ENCODE results near the gene PIGU. TPM values are rescaled to one million over a fixed set of nuclear protein-coding genes. Genes with fewer than 3 reads are reported as not detected.
A peak's percentile ranks its signal among the peaks of the same experiment; 100 is the strongest.

The PIGU gene
- total and polyA plus RNA-seq, 7 donors = 6.6 to 26.8 (median 11.1) TPM

DNA sequence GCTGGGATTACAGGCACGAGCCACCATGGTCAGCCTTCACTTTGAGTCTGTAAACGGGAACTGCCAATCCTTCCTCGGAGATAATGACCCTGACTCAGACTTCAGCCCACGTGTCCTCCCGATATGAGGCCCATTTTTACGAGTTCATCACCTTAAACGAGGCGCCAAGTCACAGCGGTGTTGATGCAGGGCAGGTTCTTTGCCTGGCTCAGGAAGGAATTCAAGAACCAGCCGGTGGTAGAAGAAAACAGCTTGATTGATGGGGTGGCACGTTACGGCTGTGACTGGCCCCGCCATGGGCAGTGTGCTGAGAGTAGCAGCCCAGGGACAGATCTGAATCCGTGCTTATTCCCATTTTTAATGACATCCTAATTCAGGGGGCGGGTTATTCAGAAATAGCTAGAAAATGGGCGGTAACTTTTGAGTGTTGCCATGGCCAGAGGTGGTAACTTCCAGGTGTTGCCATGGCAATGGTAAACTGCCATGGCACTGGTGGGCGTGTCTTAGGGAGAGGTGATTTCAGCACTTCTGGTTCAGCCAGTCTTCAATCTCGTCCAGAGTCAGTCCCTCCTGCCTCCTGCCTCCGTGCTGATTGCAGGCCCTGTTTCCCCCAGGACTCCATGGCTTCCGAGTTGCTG is 127.5 kb downstream of the PIGU start:
- no peaks in the 10 kb centered on the region for H3K9me3 ChIP-seq
- intact Hi-C loops (cut with DNase I) = no loop called here
- DNase-seq = no peak
- TF ChIP-seq POLR2A (IDR thresholded peaks at IDR 0.05) = no peak
- no peak for TF ChIP-seq POLR2AphosphoS5 (IDR thresholded peaks at IDR 0.05)
- no peak for TF ChIP-seq EP300 (IDR thresholded peaks at IDR 0.05)
- TF ChIP-seq, protein P1, sequence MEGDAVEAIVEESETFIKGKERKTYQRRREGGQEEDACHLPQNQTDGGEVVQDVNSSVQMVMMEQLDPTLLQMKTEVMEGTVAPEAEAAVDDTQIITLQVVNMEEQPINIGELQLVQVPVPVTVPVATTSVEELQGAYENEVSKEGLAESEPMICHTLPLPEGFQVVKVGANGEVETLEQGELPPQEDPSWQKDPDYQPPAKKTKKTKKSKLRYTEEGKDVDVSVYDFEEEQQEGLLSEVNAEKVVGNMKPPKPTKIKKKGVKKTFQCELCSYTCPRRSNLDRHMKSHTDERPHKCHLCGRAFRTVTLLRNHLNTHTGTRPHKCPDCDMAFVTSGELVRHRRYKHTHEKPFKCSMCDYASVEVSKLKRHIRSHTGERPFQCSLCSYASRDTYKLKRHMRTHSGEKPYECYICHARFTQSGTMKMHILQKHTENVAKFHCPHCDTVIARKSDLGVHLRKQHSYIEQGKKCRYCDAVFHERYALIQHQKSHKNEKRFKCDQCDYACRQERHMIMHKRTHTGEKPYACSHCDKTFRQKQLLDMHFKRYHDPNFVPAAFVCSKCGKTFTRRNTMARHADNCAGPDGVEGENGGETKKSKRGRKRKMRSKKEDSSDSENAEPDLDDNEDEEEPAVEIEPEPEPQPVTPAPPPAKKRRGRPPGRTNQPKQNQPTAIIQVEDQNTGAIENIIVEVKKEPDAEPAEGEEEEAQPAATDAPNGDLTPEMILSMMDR (IDR thresholded peaks at IDR 0.05) = no peak
- H3K27ac ChIP-seq = no peak overlapping the region
- WGBS, 2 donors = 55 to 58% methylated on average over 20 of the region's 20 CpGs
- no peaks in the 10 kb centered on the region for H3K27me3 ChIP-seq
- H3K4me3 ChIP-seq = no peak overlapping the region
- H3K36me3 ChIP-seq = no peaks in the 10 kb centered on the region
- peaks cover 0 to 9% (median 1%) of the 10 kb centered on the region in 4 donors for H3K4me1 ChIP-seq

DNA sequence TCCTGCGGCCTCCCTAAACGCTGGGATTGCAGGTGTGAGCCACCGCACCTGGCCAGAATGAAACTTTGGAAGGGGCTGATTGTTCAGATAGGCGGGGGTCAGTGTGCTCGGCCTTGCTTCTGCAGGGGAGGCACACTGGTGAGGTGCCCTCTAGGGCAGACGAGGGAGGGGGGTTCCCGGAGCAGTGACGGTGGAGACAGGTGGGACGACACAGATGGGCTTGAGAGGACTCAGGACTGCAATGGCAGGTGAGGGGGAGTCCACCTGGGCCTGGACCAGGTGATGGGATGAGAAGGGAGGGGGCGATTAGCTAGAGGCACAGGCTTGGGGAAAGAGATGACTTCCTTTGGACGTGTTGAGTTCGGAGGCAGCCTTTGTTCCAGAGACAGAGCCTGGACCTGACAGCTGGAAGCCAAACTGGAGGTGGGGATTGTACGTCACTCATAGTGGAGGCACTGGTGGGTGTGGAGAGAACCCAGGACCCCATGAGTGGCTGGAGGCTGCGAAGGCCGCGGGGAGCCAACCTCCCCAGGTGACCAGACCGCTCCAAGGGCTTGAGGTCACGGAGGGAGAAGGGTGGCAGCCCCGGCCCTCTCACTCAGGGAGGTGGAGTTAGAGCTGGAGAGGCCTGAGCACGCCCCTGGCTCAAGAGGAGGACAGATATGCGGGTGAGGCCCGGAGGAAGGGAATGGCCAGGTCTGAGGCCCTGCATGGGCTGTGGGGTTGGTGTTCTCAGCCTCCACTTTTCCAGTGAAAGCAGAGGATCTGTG is 128.9 kb downstream of the PIGU start:
- H3K36me3 ChIP-seq = no peaks in the 10 kb centered on the region
- TF ChIP-seq EP300 (IDR thresholded peaks at IDR 0.05) (no peak), POLR2AphosphoS5 (IDR thresholded peaks at IDR 0.05) (no peak), POLR2A (IDR thresholded peaks at IDR 0.05) (no peak)
- TF ChIP-seq, protein P1 (IDR thresholded peaks at IDR 0.05) = no peak
- peaks cover 0 to 7% (median 3%) of the 10 kb centered on the region in 4 donors for H3K4me1 ChIP-seq
- no peaks in the 10 kb centered on the region for H3K27me3 ChIP-seq
- no peak for DNase-seq
- intact Hi-C loops (cut with DNase I) = no loop called here
- H3K4me3 ChIP-seq = no peak overlapping the region
- H3K27ac ChIP-seq = no peak overlapping the region
- H3K9me3 ChIP-seq = no peaks in the 10 kb centered on the region
- 71 to 91% methylated on average over 22 of the region's 22 CpGs for WGBS, 2 donors

DNA sequence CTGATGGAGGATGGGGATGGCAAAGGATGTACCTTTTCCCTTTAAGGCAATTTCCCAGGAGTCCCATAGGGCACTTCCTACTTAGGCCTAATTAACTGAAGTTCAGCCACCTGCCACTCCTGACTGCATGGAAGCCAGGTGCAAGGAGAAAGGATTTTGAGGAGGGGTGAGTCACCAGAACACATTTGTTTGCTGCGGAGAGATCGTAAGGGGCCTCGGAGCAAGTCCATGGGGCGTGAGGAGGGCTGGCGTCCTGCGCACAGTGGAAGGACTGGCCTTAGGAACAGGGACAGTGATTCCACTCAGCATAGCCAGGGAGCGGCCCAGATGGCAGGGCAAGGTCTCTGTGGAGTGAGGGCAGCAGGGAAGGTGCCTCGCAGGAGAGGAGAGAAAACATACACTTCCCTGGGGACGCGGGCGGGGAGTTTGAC is 130.1 kb downstream of the PIGU start:
- intact Hi-C loops (cut with DNase I) = no loop called here
- 21 to 72% methylated on average over 11 of the region's 11 CpGs for WGBS, 2 donors
- peaks cover 0 to 10% (median 6%) of the 10 kb centered on the region in 4 donors for H3K36me3 ChIP-seq
- H3K27me3 ChIP-seq = no peaks in the 10 kb centered on the region
- no peak overlapping the region for H3K27ac ChIP-seq
- DNase-seq = no peak
- H3K9me3 ChIP-seq = no peaks in the 10 kb centered on the region
- H3K4me1 ChIP-seq = peaks cover 0 to 7% (median 3%) of the 10 kb centered on the region in 4 donors
- TF ChIP-seq POLR2AphosphoS5 (IDR thresholded peaks at IDR 0.05) (no peak), POLR2A (IDR thresholded peaks at IDR 0.05) (peak in 1 of 2 donors; percentile 12)
- H3K4me3 ChIP-seq = no peak overlapping the region

DNA sequence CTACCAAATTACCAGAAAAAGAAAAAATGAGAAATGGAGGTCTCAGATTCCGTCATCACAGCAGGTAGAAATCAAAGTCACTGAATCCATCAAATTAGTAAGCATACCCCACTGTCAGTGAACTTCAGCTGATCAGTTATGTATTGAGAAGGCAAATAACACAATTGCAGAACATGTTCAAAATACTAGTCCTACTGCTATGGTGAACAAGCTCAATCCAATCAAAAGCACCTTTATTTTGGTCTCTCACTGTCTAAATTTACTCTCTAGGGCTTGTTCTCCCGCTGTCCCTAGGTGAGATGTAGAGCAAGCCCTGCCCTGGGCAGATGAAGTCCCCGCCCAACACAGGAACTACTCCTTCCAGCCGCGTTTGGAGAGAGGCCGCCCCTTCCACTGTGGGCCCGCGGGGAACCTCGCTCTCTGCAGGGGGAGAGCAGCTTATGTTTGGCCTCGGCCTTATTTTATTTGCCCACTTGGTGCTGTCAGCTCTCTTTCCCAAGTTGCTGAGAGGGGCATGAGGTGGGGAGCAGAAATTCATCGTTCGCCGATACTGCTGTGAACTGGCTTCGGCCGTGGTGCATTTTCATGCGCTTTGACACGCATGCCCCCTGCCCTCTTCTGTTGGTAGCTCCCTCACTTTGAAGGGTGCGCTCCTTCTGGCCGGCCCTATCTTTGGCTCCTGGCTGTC is 132.6 kb downstream of the PIGU start:
- Histone ChIP-seq H3K4me1 (peaks cover 0 to 7% (median 3%) of the 10 kb centered on the region in 4 donors), H3K9me3 (no peaks in the 10 kb centered on the region), H3K36me3 (peaks cover 0 to 35% (median 26%) of the 10 kb centered on the region in 4 donors), H3K27ac (no peak overlapping the region), H3K4me3 (peak overlapping the region in 1 of 4 donors; percentile 16), H3K27me3 (no peaks in the 10 kb centered on the region)
- WGBS, 2 donors = 17 to 24% methylated on average over 19 of the region's 19 CpGs
- TF ChIP-seq EP300 (IDR thresholded peaks at IDR 0.05) (no peak), POLR2AphosphoS5 (IDR thresholded peaks at IDR 0.05) (no peak), POLR2A (IDR thresholded peaks at IDR 0.05) (no peak)
- TF ChIP-seq, protein P1 (IDR thresholded peaks at IDR 0.05) = no peak
- intact Hi-C loops (cut with DNase I) = loop anchor here (5.0 kb wide), 1 partner anchor 163 kb away; no protein-coding TSS in a partner anchor
- no peak for DNase-seq
